Mucosa of gallbladder (tissue), 1 donor: ENCODE results near the gene MARS1. TPM values are rescaled to one million over a fixed set of nuclear protein-coding genes. Genes with fewer than 3 reads are reported as not detected.
"Not testable (repeated sequence)": the region's sequence is repeated elsewhere in the genome, so short reads cannot be mapped to it uniquely, and the experiment has no call there.

ENCODE experiments used
- DNase-seq: peaks from one replicate; pipeline ENCODE4 v3.0.0-alpha.2; 2020; ENCODE audit warnings: low spot score
- total RNA-seq: library from RNA; stranded (reverse); gene quantifications from one replicate; pipeline ENCODE4 v1.2.1, GENCODE V29; 2021
- donor health status: DM: no; HTN: no; CAD: no.

The MARS1 gene
- total RNA-seq, 1 donor from 2014 or later: 116 TPM

- no peak for DNase-seq
Observed at GRCh38 chr12:57516617-57517153, 28.8 kb downstream of the MARS1 start.

- no peak for DNase-seq
Observed at GRCh38 chr12:57517187-57517586, 29.3 kb downstream of the MARS1 start.

- DNase-seq: not testable (repeated sequence)
Observed at GRCh38 chr12:57517718-57518117, 29.9 kb downstream of the MARS1 start.

GRCh38 chr12:57518176-57518919 is 30.5 kb downstream of the MARS1 start:
- no peak for DNase-seq

- no peak for DNase-seq
Observed at GRCh38 chr12:57518920-57519795, 31.3 kb downstream of the MARS1 start.

GRCh38 chr12:57519796-57520052 is 31.9 kb downstream of the MARS1 start:
- no peak for DNase-seq

DNA sequence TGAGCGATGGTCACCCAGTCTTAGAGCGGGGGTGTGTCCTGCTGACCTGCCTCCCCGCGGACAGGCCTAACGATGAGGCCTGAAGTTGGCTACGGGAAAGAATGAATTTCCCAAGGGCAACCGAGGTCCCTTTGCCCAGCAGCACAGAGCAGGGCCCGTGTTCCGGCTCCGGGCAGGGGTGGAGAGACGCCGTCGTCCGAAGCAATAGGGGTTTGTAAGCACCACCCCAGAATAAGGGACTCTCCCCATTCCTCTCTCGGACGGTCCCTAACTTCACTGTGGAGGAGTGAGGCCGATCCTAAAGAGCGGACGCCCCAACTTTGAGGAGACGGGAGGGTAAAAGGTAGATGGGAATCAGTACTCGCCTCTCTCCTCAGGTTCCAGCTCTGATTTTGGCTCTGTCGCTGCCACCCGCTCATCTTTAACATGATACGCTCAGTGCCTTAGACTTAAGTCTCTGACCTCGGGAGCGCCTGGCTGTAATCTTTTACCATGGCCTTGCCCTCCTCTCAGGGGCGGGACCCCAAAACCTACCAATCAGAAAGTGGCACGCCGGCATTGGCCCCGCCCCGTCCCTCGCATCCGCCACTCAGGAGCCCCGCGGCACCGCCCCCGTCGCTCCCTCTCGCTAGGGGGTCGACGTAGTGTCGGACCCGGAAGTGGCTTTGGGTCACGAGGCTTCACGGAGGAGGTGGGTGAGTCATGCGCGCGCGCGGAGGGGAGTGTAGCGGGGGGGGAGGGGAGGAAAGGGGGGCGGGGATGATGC is 32.4 kb downstream of the MARS1 start, which contains the start of gene DDIT3:
Gene DDIT3, minus strand, starts transcription at position 462 of the 766 bp plus-strand sequence. CDS start 3,108 bp downstream, outside the sequence.
- peak; percentile 100 for DNase-seq

GRCh38 chr12:57521525-57522010 is 33.7 kb downstream of the MARS1 start:
- DNase-seq: peak; percentile 28

DNA sequence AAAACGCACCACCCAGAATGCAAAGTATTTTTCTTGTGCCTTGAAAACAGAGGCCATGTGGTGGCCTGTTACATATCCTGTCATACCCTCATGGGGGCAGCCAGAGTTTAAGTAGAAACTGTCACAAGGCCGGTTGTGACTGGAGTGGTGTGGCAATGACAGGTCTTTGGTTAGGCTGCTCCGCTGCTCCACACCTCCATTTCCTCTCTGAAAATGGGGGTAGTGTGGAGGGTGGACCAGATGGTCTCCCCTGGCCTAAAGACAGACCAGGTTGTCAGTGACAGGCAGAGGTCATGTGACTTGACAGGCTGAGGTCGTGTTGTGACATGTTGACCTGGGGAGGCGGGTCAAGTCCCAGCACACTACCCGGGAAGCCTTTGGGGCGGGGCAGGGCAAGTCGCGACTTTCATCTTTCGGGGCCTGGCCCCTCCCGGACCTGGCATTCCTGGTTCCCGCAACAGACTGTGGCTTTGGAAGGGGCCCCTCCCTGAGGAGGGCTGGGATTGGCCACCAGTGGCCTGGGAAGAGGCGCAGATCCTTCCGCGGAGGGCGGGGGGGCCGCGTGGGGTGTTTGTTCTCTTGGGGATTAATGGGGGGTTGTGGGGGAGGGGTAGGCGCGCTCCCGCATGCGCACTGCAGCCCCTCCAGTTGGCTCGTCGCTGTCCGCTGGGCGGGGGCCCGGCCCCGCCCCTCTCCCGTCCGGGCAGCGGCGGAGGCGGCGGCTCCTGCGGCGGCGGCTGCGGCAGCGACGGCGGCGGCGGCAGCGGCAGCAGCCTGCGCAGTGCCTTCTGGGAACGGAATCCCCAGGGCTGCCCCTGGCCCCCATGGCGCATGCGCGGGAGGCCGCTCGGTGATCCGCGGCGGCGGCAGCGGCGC is 34.4 kb downstream of the MARS1 start, which contains the start of gene MBD6:
Gene MBD6, plus strand, starts transcription at position 814 of the 876 bp plus-strand sequence. CDS start 1,480 bp downstream, outside the sequence.
- DNase-seq: peak; percentile 93

DNA sequence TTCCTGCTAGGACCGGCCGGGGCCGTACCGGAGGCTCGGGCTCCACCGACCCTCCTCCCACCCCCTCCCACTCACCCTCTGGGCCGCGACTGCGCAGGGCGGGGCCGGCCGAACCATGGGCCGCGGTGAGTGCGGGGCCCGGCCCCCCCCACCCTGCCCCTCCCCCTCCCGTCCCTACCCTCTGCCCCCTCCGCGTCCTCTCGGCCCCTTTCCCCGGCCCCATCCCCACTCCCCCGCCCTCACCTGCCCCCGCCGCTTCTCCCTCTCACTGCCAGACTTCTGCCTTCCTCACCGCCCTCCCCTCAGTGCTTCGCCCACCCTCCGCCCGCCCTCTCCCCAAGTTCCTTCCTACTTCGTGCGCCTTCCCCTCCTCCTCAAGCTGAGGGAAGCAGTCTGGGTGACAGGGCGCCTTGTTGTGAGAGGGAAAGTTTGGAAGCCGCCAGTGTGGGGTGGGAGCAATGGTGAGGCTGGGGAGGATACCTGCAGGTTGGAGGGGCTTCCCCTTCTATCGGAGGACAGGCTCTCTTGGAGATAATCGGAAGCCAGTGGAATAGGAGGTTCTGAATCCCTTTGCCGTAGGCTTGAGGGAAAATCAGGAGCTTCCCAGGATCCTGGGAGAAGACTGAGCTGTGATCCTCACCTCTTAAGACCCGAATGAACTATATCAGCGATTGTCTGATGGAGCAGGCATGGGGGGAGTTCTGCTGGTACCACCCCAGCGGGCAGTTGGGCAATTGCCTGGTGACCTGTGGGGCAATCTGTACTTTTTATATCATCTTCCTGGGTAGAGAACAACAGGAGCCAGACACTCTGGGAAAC is 35.2 kb downstream of the MARS1 start:
- peak; percentile 57 for DNase-seq

- no peak for DNase-seq
Observed at GRCh38 chr12:57523706-57524614, 36.1 kb downstream of the MARS1 start.

GRCh38 chr12:57524814-57525614 is 37.1 kb downstream of the MARS1 start:
- DNase-seq: no peak

- no peak for DNase-seq
Observed at GRCh38 chr12:57525615-57526383, 37.9 kb downstream of the MARS1 start.

GRCh38 chr12:57526477-57527126 is 38.7 kb downstream of the MARS1 start:
- no peak for DNase-seq

DNA sequence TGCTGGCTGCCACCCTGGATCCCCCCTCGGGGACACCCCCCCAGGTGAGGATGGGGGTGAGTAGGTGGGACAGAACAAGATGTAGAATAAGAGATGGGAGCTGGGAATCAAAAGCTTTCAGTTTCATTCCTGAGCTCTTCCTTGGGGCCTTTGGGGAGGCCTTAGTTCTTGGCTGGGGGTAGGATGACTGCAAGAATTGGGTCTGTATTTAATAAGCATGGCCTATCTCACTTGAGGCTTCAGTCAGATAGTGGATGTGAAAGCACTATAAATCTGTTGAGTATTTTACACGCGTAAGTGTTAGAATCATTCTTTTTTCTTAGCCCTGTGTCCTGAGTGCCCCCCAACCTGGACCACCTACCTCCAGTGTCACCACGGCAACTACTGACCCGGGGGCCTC is 39.3 kb downstream of the MARS1 start:
- no peak for DNase-seq

GRCh38 chr12:57528176-57528575 is 40.3 kb downstream of the MARS1 start:
- no peak for DNase-seq
